H9 (cell line): ENCODE results near the gene NUP98. TPM values are rescaled to one million over a fixed set of nuclear protein-coding genes. Genes with fewer than 3 reads are reported as not detected.

Experiments
- DNase-seq: peaks from one replicate; pipeline ENCODE4 v3.0.0-alpha.2; 2017
- H2AFZ ChIP-seq: one replicate; pipeline ENCODE4 v1.6.1; 2013; ENCODE audit warnings: mild to moderate bottlenecking, low read length, control low read depth, moderate library complexity
- H2AK5ac ChIP-seq: 2 replicates; pipeline ENCODE4 v1.6.1; 2013; ENCODE audit warnings: low read length, control low read depth, mixed read lengths; ENCODE audit not compliant: insufficient read length
- H2BK120ac ChIP-seq: one replicate; pipeline ENCODE4 v1.6.1; 2013; ENCODE audit warnings: low read depth, mild to moderate bottlenecking, low read length, control low read depth, inconsistent platforms; ENCODE audit not compliant: poor library complexity, severe bottlenecking
- H2BK12ac ChIP-seq: 2 replicates; pipeline ENCODE4 v1.6.1; 2013; ENCODE audit warnings: low read length, control low read depth, mixed read lengths, low read depth; ENCODE audit not compliant: insufficient read length
- H2BK15ac ChIP-seq: 2 replicates; pipeline ENCODE4 v1.6.1; 2013; ENCODE audit warnings: low read depth, low read length, control low read depth
- H2BK20ac ChIP-seq: one replicate; pipeline ENCODE4 v1.6.1; 2013; ENCODE audit warnings: low read depth, mild to moderate bottlenecking, low read length, control low read depth, inconsistent platforms; ENCODE audit not compliant: poor library complexity, severe bottlenecking
- H2BK5ac ChIP-seq: 2 replicates; pipeline ENCODE4 v1.6.1; 2013; ENCODE audit warnings: low read length, control low read depth, mixed read lengths; ENCODE audit not compliant: insufficient read length
- H3K14ac ChIP-seq: 2 replicates; pipeline ENCODE4 v1.6.1; 2013; ENCODE audit warnings: low read length, control low read depth; ENCODE audit not compliant: insufficient read depth
- H3K18ac ChIP-seq: 2 replicates; pipeline ENCODE4 v1.6.1; 2013; ENCODE audit warnings: low read depth, mild to moderate bottlenecking, mixed read lengths, low read length, control low read depth; ENCODE audit not compliant: insufficient read length
- H3K23ac ChIP-seq: 2 replicates; pipeline ENCODE4 v1.6.1; 2013; ENCODE audit warnings: low read length, control low read depth, mixed read lengths, low read depth; ENCODE audit not compliant: insufficient read length
- H3K23me2 ChIP-seq: 2 replicates; pipeline ENCODE4 v1.6.1; 2013; ENCODE audit warnings: low read depth, mild to moderate bottlenecking, mixed read lengths, low read length, control low read depth; ENCODE audit not compliant: insufficient read length, poor library complexity, severe bottlenecking
- H3K27ac ChIP-seq: 2 replicates; pipeline ENCODE4 v1.5.1; 2013; ENCODE audit warnings: low read length, control low read depth, mixed read lengths, low read depth; ENCODE audit not compliant: insufficient read length
- H3K27me3 ChIP-seq: 2 replicates; pipeline ENCODE4 v1.6.1; 2013; ENCODE audit warnings: low read length, control low read depth, inconsistent platforms; ENCODE audit not compliant: insufficient read depth
- H3K4ac ChIP-seq: 2 replicates; pipeline ENCODE4 v1.6.1; 2013; ENCODE audit warnings: low read depth, mild to moderate bottlenecking, control low read depth, inconsistent platforms, low read length, moderate library complexity
- H3K4me1 ChIP-seq: 2 replicates; pipeline ENCODE4 v1.6.1; 2013; ENCODE audit warnings: low read length, control low read depth, inconsistent platforms; ENCODE audit not compliant: insufficient read depth
- H3K4me2 ChIP-seq: 2 replicates; pipeline ENCODE4 v1.6.1; 2013; ENCODE audit warnings: low read length, control low read depth, mixed read lengths; ENCODE audit not compliant: insufficient read length, insufficient read depth
- H3K56ac ChIP-seq: 2 replicates; pipeline ENCODE4 v1.6.1; 2013; ENCODE audit warnings: low read depth, mild to moderate bottlenecking, mixed read lengths, low read length, control low read depth; ENCODE audit not compliant: insufficient read length
- H3K79me1 ChIP-seq: 2 replicates; pipeline ENCODE4 v1.6.1; 2013; ENCODE audit warnings: low read depth, mild to moderate bottlenecking, moderate library complexity, low read length, control low read depth, inconsistent platforms; ENCODE audit not compliant: insufficient read depth, poor library complexity, severe bottlenecking
- H3K79me2 ChIP-seq: 2 replicates; pipeline ENCODE4 v1.6.1; 2013; ENCODE audit warnings: low read length, control low read depth, inconsistent platforms; ENCODE audit not compliant: insufficient read depth
- H3K9ac ChIP-seq: 2 replicates; pipeline ENCODE4 v1.6.1; 2013; ENCODE audit warnings: low read length, control low read depth, mixed read lengths; ENCODE audit not compliant: insufficient read length; ENCODE audit errors: extremely low read depth
- H3K9me3 ChIP-seq: one replicate; pipeline ENCODE4 v1.6.1; 2013; ENCODE audit warnings: low read depth, low read length, inconsistent platforms; ENCODE audit not compliant: control insufficient read depth
- H3T11ph ChIP-seq: one replicate; pipeline ENCODE4 v1.6.1; 2013; ENCODE audit warnings: mild to moderate bottlenecking, low read length, control low read depth, inconsistent platforms
- H4K20me1 ChIP-seq: one replicate; pipeline ENCODE4 v1.6.1; 2013; ENCODE audit not compliant: control insufficient read depth, insufficient read length, insufficient read depth
- H4K5ac ChIP-seq: 2 replicates; pipeline ENCODE4 v1.6.1; 2013; ENCODE audit warnings: low read depth, mild to moderate bottlenecking, mixed read lengths, low read length, control low read depth; ENCODE audit not compliant: insufficient read length
- H4K8ac ChIP-seq: replicated peaks from 2 replicates; pipeline ENCODE4 v1.6.1; 2013; ENCODE audit warnings: low read length, control low read depth, mixed read lengths, low read depth; ENCODE audit not compliant: insufficient read length
- H4K91ac ChIP-seq: 2 replicates; pipeline ENCODE4 v1.6.1; 2013; ENCODE audit warnings: low read depth, mild to moderate bottlenecking, moderate library complexity, mixed read lengths, low read length, control low read depth; ENCODE audit not compliant: insufficient read length
- H3K27ac Mint-ChIP-seq, 3 experiments: 2 replicates in 2 of 3; 3 replicates in 1 of 3; pipeline ENCODE4 v1.8.0; 2020 to 2021; ENCODE audit warnings: mixed read lengths in 3 of 3, mild to moderate bottlenecking in 1 of 3, moderate library complexity in 1 of 3
- H3K27me3 Mint-ChIP-seq: 2 replicates; pipeline ENCODE4 v1.8.0; 2021; ENCODE audit warnings: low read depth, mild to moderate bottlenecking, moderate library complexity, mixed read lengths
- H3K36me3 Mint-ChIP-seq, 3 experiments: 2 replicates in 2 of 3; 3 replicates in 1 of 3; pipeline ENCODE4 v1.8.0; 2020 to 2021; ENCODE audit warnings: low read depth in 3 of 3, mixed read lengths in 3 of 3; ENCODE audit not compliant: insufficient read depth in 1 of 3
- H3K4me1 Mint-ChIP-seq, 2 experiments: 2 replicates each; pipeline ENCODE4 v1.8.0; 2020; ENCODE audit warnings: mixed read lengths in 2 of 2
- H3K4me3 Mint-ChIP-seq, 2 experiments: 2 replicates in 1 of 2; 3 replicates in 1 of 2; pipeline ENCODE4 v1.8.0; 2020 to 2021; ENCODE audit warnings: mild to moderate bottlenecking in 2 of 2, mixed read lengths in 2 of 2, moderate library complexity in 1 of 2
- H3K9me3 Mint-ChIP-seq, 2 experiments: 2 replicates in 1 of 2; 3 replicates in 1 of 2; pipeline ENCODE4 v1.8.0; 2020; ENCODE audit warnings: mild to moderate bottlenecking in 2 of 2, mixed read lengths in 2 of 2, moderate library complexity in 1 of 2
- CTCF ChIP-seq: fragments of 200-600 bp; sonication (generic); conservative IDR thresholded peaks from 3 replicates; pipeline ENCODE4 v1.8.0; 2021; ENCODE audit warnings: antibody characterized with exemption, mild to moderate bottlenecking
- WGBS: extraction: QIAGEN DNeasy Blood & Tissue Kit; methylation state at CpG from one replicate; pipeline ENCODE4 v1.1.7; 2013; ENCODE audit warnings: missing lambda C conversion rate, low lambda C conversion rate, mixed read lengths; ENCODE audit not compliant: insufficient read length; ENCODE audit errors: extremely low coverage; 5-methylcytosine and 5-hydroxymethylcytosine counted together
- total RNA-seq: library from RNA; stranded (reverse); gene quantifications from 2 replicates; pipeline ENCODE4 v1.2.1, GENCODE V29; 2021

Gene NUP98
- total RNA-seq, 1 experiment from 2014 or later: 105 TPM

- Histone ChIP-seq H3K79me2 (no peaks in the 10 kb centered on the region), H2BK15ac (no peak overlapping the region), H3K27me3 (no peaks in the 10 kb centered on the region), H4K91ac (no peak overlapping the region), H4K8ac (no peak overlapping the region), H3K4me1 (peaks cover 23% of the 10 kb centered on the region), H3K9ac (no peak overlapping the region), H3K79me1 (no peaks in the 10 kb centered on the region), H3K23ac (no peak overlapping the region), H3K4me2 (no peak overlapping the region), H4K5ac (no peak overlapping the region), H3K14ac (no peak overlapping the region), H2BK5ac (no peak overlapping the region), H2AFZ (no peak overlapping the region), H3K4ac (no peak overlapping the region), H4K20me1 (peaks cover 6% of the 10 kb centered on the region), H3K9me3 (no peaks in the 10 kb centered on the region), H2AK5ac (no peak overlapping the region), H3T11ph (no peak overlapping the region), H3K27ac (no peak overlapping the region), H2BK12ac (no peak overlapping the region), H3K56ac (no peak overlapping the region), H3K23me2 (no peaks in the 10 kb centered on the region), H2BK20ac (no peak overlapping the region), H2BK120ac (no peak overlapping the region), H3K18ac (no peak overlapping the region)
- H3K27me3 Mint-ChIP-seq: no peaks in the 10 kb centered on the region
- no peak overlapping the region; a peak in 1 of 7 replicates for H3K27ac Mint-ChIP-seq
- TF ChIP-seq CTCF: no peak
- H3K4me3 Mint-ChIP-seq: no peak overlapping the region
- H3K4me1 Mint-ChIP-seq: peaks cover 52 to 53% of the 10 kb centered on the region in 2 experiments
- DNase-seq: no peak
- no CpG with 5 or more reads among the region's 1 CpG for WGBS
- H3K36me3 Mint-ChIP-seq: peaks cover 39 to 55% (median 39%) of the 10 kb centered on the region in 3 experiments
- H3K9me3 Mint-ChIP-seq: no peaks in the 10 kb centered on the region
Observed at GRCh38 chr11:3830730-3831129, 33.4 kb upstream of the NUP98 start.
